Measurements from ENCODE around the gene GJE1.

The GJE1 gene

DNA sequence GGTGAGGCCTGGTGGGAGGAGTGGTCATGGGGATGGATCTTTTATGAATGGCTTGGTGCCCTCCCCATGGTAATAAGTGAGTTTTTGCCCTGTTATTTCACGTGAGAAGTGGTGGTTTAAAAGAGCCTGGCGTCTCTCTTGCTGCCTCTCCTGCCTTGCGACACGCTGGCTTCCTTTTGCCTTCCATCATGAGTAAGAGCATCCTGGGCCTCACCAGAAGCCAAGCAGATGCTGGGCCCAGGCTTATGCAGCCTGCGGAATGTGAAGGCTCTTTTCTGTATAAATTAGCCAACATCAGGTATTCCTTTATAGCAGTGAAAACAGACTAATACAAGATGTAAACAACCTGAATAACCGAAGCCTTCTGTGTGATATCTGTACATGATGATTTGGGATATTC lies 42.0 kb downstream of the GJE1 start:
- peaks cover 16% of the 10 kb centered on the region for H3K9me3 Mint-ChIP-seq
- no peaks in the 10 kb centered on the region for H3K27me3 Mint-ChIP-seq
- intact Hi-C loops (cut with micrococcal nuclease), result no loop called here

DNA sequence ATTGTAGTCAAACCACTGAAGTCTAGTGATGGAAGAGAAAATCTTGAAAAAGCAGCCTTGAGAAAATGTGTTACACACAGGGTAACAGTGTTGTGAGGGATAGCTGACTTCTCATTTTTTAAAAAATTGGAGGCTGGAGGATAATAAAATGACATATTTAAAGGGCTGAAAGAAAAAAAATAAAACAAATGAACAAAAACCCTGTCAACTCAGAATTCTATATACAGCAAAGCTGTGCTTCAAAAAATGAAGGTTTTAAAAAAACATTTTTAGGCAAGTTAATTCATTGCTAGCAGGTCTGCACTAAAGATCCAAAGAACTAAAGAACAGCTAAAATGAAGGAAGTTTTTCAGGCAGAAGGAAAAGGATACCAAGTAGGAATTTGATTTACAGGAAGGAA lies 45.4 kb downstream of the GJE1 start:
- Mint-ChIP-seq H3K27me3 (no peaks in the 10 kb centered on the region), H3K4me3 (no peak overlapping the region), H3K27ac (no peak overlapping the region), H3K36me3 (ENCODE audit: low read depth) (peaks cover 87% of the 10 kb centered on the region), H3K4me1 (ENCODE audit: low read depth) (peaks cover 7% of the 10 kb centered on the region), H3K9me3 (peaks cover 16% of the 10 kb centered on the region)
- intact Hi-C loops (cut with micrococcal nuclease), result no loop called here

More for the DNA sequence above, 42.0 kb downstream of the GJE1 start:
- Mint-ChIP-seq H3K4me1 (ENCODE audit: low read depth) (no peaks in the 10 kb centered on the region), H3K27ac (no peak overlapping the region), H3K4me3 (no peak overlapping the region), H3K36me3 (ENCODE audit: low read depth) (peaks cover 90% of the 10 kb centered on the region)

DNA sequence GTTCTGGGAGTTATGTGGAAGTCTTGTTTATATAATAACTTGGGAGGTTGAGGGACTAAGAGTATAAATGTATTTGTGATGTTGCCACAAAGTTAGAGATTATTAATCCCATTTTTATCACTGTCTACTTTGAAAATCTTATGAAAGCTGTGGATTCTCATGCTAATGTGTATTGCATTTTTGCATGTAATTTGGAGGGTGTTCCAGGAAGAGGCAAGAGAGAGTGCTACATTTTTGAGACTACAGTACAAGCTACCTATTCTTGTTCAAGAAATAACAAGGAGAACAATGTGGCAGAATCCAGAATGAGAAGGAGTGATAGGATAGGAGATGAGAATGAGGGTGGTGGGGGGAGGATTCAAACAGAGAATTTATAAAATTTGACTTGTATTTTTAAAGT lies 49.3 kb downstream of the GJE1 start:
- peaks cover 56% of the 10 kb centered on the region for H3K36me3 Mint-ChIP-seq (ENCODE audit: low read depth)
- H3K9me3 Mint-ChIP-seq, result peaks cover 15% of the 10 kb centered on the region
- intact Hi-C loops (cut with micrococcal nuclease), result no loop called here
- H3K4me1 Mint-ChIP-seq (ENCODE audit: low read depth), result peaks cover 11% of the 10 kb centered on the region
- no peak overlapping the region for H3K27ac Mint-ChIP-seq
- no peak overlapping the region for H3K4me3 Mint-ChIP-seq
- H3K27me3 Mint-ChIP-seq, result no peaks in the 10 kb centered on the region

DNA sequence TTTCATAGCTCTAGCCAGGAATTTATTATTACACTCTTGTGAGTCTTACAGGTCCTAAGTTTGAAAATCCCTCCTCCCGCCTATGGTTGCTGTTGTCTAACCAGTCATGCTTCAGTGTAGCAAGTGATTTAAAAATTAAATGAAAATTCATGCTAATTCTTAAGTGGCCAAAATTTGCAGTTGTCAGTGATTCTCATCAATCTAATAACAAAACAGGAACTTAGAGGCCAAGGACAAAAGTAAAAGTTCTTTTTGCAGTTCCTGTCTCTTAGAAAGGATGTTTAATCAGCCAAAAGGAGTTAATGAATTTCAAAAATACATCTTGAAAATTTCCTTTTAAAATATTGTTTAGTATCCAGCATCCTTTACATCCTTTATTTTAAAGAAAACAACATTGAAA lies 50.6 kb downstream of the GJE1 start:
- H3K27ac Mint-ChIP-seq, result no peak overlapping the region
- peaks cover 11% of the 10 kb centered on the region for H3K4me1 Mint-ChIP-seq (ENCODE audit: low read depth)
- intact Hi-C loops (cut with micrococcal nuclease), result no loop called here
- H3K27me3 Mint-ChIP-seq, result no peaks in the 10 kb centered on the region
- peaks cover 48% of the 10 kb centered on the region for H3K36me3 Mint-ChIP-seq (ENCODE audit: low read depth)
- peaks cover 2% of the 10 kb centered on the region for H3K9me3 Mint-ChIP-seq
- no peak overlapping the region for H3K4me3 Mint-ChIP-seq

DNA sequence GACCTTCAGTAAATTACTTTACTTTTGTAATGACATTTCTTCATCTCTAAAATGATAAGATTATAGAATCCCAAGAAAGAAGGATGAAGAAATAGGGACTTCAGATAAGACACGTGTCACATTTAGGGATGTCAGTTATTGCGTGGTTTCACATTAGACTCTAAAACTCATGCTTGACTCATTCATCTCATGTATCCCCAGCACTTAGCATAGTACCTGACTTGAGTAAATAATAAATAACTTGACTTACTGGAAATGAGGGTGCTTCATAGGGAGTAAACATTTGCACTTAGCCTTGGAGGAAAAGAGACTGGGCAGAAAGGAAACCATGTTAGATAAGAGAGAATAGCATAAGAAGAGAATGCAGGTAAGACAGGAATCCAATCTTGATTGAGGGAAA lies 51.6 kb downstream of the GJE1 start:
- H3K27ac Mint-ChIP-seq, result no peak overlapping the region
- peaks cover 11% of the 10 kb centered on the region for H3K4me1 Mint-ChIP-seq (ENCODE audit: low read depth)
- peaks cover 44% of the 10 kb centered on the region for H3K36me3 Mint-ChIP-seq (ENCODE audit: low read depth)
- intact Hi-C loops (cut with micrococcal nuclease), result no loop called here
- no peaks in the 10 kb centered on the region for H3K9me3 Mint-ChIP-seq
- no peak overlapping the region for H3K4me3 Mint-ChIP-seq
- no peaks in the 10 kb centered on the region for H3K27me3 Mint-ChIP-seq

Measured in dendritic cell treated with granulocyte-macrophage colony-stimulating factor and Interleukin-4, amounts not matched to agents 40 ng/mL and 50 ng/mL, for 4 days (primary cell).